Stimulated activated CD4-positive, alpha-beta T cell treated with anti-CD3 and anti-CD28 coated beads, TNF-alpha, amount 100 ng/mL, for 1 hour (primary cell): ENCODE data around the gene CHCHD10.

Source experiments
- DNase-seq, 3 donors: peaks; one replicate each; pipeline ENCODE4 v3.0.0-alpha.2; 2020; ENCODE audit warnings: low read depth in 3 of 3, low spot score in 1 of 3

The CHCHD10 gene

DNA sequence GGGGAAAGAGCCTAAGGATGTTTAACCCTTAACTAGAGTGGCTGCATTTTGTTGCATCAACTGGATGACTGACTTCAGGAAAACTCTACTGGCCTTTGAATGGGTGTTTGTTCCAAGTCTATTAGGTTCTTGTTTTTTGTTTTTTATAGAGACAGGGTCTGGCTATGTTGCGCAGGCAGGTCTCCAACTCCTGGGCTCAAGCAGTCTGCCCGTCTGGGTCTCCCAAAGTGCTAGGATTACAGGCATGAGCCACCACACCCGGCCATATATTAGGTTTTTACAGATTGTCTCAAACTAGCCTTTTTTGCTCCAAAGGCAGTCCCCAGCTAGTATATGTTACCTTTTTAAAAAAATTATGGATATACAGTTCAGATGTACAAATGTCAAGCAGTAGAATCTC lies 20.1 kb upstream of the CHCHD10 start:
- no peak for DNase-seq

- DNase-seq: no peak
These were observed 19.8 kb upstream of the CHCHD10 start for GRCh38 chr22:23787600-23787896.

- DNase-seq: peak; percentile 73 to 92 (median 82)
These were observed 19.2 kb upstream of the CHCHD10 start, which contains the start of gene SMARCB1 for GRCh38 chr22:23786752-23787599. TSS of gene SMARCB1 (plus strand) at chr22:23786966. CDS start at chr22:23787170, 204 bp downstream.

GRCh38 chr22:23786261-23786710 lies 18.5 kb upstream of the CHCHD10 start:
- DNase-seq: no peak

- no peak for DNase-seq
These were observed 16.5 kb upstream of the CHCHD10 start for GRCh38 chr22:23784215-23784732.

- DNase-seq: no peak
These were observed 15.7 kb upstream of the CHCHD10 start for GRCh38 chr22:23783265-23784150.

GRCh38 chr22:23782703-23783102 lies 14.9 kb upstream of the CHCHD10 start:
- no peak for DNase-seq

DNA sequence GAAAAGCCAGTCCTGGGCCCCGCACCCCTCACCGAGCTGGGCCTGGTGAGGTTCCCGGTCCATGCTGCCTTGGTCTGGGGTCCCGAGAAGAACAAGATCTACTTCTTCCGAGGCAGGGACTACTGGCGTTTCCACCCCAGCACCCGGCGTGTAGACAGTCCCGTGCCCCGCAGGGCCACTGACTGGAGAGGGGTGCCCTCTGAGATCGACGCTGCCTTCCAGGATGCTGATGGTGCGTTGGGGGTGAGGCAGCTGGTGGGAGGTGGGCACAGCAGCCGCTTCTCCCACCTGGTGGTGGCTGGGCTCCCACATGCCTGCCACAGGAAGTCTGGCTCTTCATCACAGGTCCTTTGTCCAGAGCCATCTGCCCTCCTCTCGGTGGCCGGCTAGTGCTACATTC lies 14.5 kb upstream of the CHCHD10 start:
- DNase-seq: no peak

GRCh38 chr22:23781511-23782183 lies 13.9 kb upstream of the CHCHD10 start:
- DNase-seq: no peak

DNA sequence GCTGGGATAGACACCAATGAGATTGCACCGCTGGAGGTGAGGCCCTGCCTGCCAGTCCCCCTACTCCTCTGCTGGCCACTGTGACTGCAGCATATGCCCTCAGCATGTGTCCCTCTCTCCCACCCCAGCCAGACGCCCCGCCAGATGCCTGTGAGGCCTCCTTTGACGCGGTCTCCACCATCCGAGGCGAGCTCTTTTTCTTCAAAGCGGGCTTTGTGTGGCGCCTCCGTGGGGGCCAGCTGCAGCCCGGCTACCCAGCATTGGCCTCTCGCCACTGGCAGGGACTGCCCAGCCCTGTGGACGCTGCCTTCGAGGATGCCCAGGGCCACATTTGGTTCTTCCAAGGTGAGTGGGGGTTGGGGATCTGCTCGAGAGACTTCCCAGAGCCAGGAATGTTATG lies 13.3 kb upstream of the CHCHD10 start:
- DNase-seq: no peak

GRCh38 chr22:23780146-23780748 lies 12.5 kb upstream of the CHCHD10 start:
- DNase-seq: no peak

DNA sequence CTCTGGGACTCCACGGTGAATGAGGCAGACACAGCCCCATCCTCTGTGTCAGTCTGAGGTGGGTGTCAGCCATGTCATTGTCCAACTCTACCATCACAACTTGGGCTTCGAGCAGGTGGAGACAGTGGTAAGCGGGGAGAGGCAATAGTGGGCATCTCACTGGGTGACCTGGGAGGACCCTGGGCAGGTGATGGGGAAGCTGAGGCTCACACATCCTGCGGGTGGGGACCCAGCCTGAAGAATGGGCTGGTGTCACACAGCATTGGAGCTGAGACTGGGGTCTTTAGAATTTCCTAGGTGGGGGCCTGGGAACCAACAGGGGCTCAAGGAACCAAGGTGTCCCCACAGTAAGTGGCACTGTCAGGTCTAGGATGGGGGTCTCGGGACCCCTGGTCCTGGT lies 12.0 kb upstream of the CHCHD10 start:
- DNase-seq: no peak

GRCh38 chr22:23779083-23779482 lies 11.3 kb upstream of the CHCHD10 start:
- no peak for DNase-seq

- DNase-seq: no peak
These were observed 10.8 kb upstream of the CHCHD10 start for GRCh38 chr22:23778577-23778900.

DNA sequence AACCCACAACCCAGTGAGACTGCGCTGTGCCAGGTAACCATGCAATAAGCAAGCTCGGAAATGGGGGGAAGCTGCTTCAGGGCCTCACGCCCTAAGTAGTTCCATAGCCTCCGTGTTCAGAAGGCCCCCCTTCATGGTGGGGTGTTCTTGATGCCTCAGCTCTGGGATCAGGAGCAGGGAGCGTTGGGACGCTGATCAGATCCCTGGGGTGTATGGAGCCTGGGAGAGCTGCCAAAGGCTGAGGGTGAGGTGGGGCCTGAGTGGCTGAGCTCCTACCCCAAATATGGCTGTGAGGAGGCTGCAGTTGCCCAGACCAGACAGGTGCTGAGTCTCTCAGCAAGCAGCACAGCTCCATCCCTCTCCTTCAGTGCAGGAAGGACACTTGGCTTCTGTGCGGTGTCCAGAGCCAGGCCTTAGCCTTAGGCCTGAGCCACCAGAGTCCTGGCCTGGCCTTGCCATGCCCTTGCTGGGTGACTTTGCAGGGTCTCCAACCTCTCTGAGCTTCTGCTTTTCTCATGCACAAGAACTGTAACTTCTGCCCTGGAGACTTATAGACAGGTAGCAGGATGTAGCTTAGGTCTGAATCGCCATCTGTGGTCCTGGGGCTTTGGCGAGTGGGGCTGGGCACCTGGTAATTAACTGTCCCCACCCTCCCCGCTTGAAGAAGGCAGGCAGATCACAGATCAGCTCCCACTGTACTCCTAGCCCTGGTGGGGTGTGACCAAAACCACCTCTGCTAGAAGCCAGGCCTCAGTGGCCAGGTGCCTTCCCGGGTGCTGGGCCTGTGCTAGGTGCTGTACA lies 10.2 kb upstream of the CHCHD10 start:
- no peak for DNase-seq

- no peak for DNase-seq
These were observed 8.1 kb upstream of the CHCHD10 start for GRCh38 chr22:23775779-23776375.

GRCh38 chr22:23774922-23775436 lies 7.2 kb upstream of the CHCHD10 start:
- DNase-seq: no peak

DNA sequence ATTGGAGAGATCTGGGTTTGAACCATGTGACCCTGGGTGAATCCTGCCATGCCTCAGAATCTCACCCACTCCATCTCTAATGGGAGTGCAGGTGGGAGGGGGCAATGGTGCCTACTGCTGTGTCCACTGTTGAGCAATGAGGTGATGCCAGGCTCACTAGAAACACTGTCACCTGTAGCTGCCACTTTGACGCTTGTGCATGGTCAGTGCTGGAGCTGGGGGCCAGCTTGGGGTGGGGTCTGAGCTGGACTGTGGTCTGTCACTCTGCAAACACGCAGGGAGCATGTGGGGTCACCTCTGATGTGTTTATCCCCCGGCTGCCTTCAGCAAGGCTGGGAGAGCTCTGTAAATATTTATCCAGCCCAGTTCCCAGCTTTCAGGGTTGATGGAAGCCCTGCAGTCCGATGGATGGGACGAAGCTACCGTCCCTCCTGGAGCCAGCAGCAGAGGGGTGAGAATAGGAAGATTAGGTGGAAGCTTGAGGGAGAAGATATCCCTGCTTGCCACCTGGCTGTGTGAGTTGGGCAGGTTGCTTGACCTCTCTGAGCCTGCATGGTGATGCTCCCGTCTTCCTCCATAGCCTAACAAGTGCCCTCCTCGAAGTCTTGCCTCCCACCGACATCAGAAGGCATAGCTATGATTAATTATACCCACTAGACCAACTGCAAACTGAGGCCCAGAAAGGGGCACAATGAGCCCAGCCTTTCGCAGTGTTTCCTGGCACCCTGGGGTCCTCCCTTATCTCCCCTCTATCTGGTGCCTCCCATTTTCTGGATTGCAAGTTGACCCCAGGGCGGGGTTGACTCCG lies 6.5 kb upstream of the CHCHD10 start:
- DNase-seq: no peak
